ENCODE data around the gene EPS8L2.

EPS8L2 gene

GRCh38 chr11:678297-678696, 27.7 kb upstream of the EPS8L2 start:
- H3K4me1 ChIP-seq (ENCODE audit: insufficient read depth, low read length, poor library complexity, severe bottlenecking) = no peaks in the 10 kb centered on the region
- peaks cover 38% of the 10 kb centered on the region; the same call in 1 of the 2 replicates for H3K36me3 ChIP-seq (ENCODE audit: insufficient read depth, low read length)

GRCh38 chr11:679271-680207, 26.5 kb upstream of the EPS8L2 start:
- no peaks in the 10 kb centered on the region for H3F3A ChIP-seq (ENCODE audit: low read depth)
- peaks cover 38% of the 10 kb centered on the region; the same call in 1 of the 2 replicates for H3K36me3 ChIP-seq (ENCODE audit: insufficient read depth, low read length)
- no peak overlapping the region for H2AFZ ChIP-seq (ENCODE audit: low read length)
- no peak for TF ChIP-seq CTCF (conservative IDR thresholded peaks at IDR 0.05; ENCODE audit: low read length)
- H3K9me2 ChIP-seq (replicated peaks; ENCODE audit: low read depth, low read length) = no peaks in the 10 kb centered on the region
- no peaks in the 10 kb centered on the region for H3K9me3 ChIP-seq (ENCODE audit: insufficient read depth, low read depth, low read length)
- no peaks in the 10 kb centered on the region for H3K27me3 ChIP-seq (ENCODE audit: insufficient read depth, low read length, poor library complexity, severe bottlenecking)
- H3K4me1 ChIP-seq (ENCODE audit: insufficient read depth, low read length, poor library complexity, severe bottlenecking) = no peaks in the 10 kb centered on the region
- H4K20me1 ChIP-seq (ENCODE audit: insufficient read depth, low read length, poor library complexity, severe bottlenecking) = peaks cover 3% of the 10 kb centered on the region
- H3K4me2 ChIP-seq (ENCODE audit: low read depth, low read length, poor library complexity, severe bottlenecking) = no peak overlapping the region
- no peaks in the 10 kb centered on the region for H3K79me2 ChIP-seq (ENCODE audit: insufficient read depth, low read length)
- H3K9ac ChIP-seq (ENCODE audit: low read depth, low read length, poor library complexity, severe bottlenecking) = no peak overlapping the region
- H3K4me3 ChIP-seq (ENCODE audit: low read length, poor library complexity, severe bottlenecking) = no peak overlapping the region

More at GRCh38 chr11:678297-678696, 27.7 kb upstream of the EPS8L2 start:
- no peak overlapping the region for H2AFZ ChIP-seq (ENCODE audit: low read length)
- H3K9me2 ChIP-seq (replicated peaks; ENCODE audit: low read depth, low read length) = no peaks in the 10 kb centered on the region
- H3F3A ChIP-seq (ENCODE audit: low read depth) = no peaks in the 10 kb centered on the region
- no peak overlapping the region for H3K9ac ChIP-seq (ENCODE audit: low read depth, low read length, poor library complexity, severe bottlenecking)
- H3K79me2 ChIP-seq (ENCODE audit: insufficient read depth, low read length) = no peaks in the 10 kb centered on the region
- peaks cover 3% of the 10 kb centered on the region for H4K20me1 ChIP-seq (ENCODE audit: insufficient read depth, low read length, poor library complexity, severe bottlenecking)
- TF ChIP-seq CTCF (conservative IDR thresholded peaks at IDR 0.05; ENCODE audit: low read length) (no peak), EZH2phosphoT487 (IDR thresholded peaks at IDR 0.05; ENCODE audit: borderline replicate concordance) (no peak)
- H3K27me3 ChIP-seq (ENCODE audit: insufficient read depth, low read length, poor library complexity, severe bottlenecking) = no peaks in the 10 kb centered on the region
- H3K4me3 ChIP-seq (ENCODE audit: low read length, poor library complexity, severe bottlenecking) = no peak overlapping the region
- H3K4me2 ChIP-seq (ENCODE audit: low read depth, low read length, poor library complexity, severe bottlenecking) = no peak overlapping the region
- no peaks in the 10 kb centered on the region for H3K9me3 ChIP-seq (ENCODE audit: insufficient read depth, low read depth, low read length)

DNA sequence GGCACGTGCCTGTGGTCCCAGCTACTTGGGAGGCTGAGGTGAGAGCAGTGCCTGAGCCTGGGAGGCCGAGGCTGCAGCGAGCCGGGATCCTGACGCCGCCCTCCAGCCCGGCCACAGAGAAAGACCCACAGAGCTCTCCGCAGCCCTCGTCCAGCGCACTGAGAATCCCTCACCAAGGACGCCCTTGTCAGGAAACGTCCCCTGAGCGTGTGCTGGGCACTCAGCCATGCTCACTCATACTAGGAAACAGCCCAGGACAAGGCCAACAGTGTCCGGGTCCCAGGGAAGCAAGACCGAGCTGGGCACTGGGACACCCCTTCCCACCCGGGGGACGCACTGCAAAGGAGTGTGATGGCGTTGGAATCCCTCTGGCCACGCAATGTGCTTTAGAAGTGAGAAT, 25.6 kb upstream of the EPS8L2 start:
- Histone ChIP-seq H3K4me2 (ENCODE audit: low read depth, low read length, poor library complexity, severe bottlenecking) (no peak overlapping the region), H3K9ac (ENCODE audit: low read depth, low read length, poor library complexity, severe bottlenecking) (no peak overlapping the region), H3K36me3 (ENCODE audit: insufficient read depth, low read length) (peaks cover 39% of the 10 kb centered on the region; the same call in 1 of the 2 replicates), H3K79me2 (ENCODE audit: insufficient read depth, low read length) (no peaks in the 10 kb centered on the region), H4K20me1 (ENCODE audit: insufficient read depth, low read length, poor library complexity, severe bottlenecking) (peaks cover 3% of the 10 kb centered on the region), H3K9me3 (ENCODE audit: insufficient read depth, low read depth, low read length) (no peaks in the 10 kb centered on the region), H2AFZ (ENCODE audit: low read length) (no peak overlapping the region), H3K4me3 (ENCODE audit: low read length, poor library complexity, severe bottlenecking) (no peak overlapping the region), H3K9me2 (replicated peaks; ENCODE audit: low read depth, low read length) (no peaks in the 10 kb centered on the region), H3K27me3 (ENCODE audit: insufficient read depth, low read length, poor library complexity, severe bottlenecking) (no peaks in the 10 kb centered on the region), H3K4me1 (ENCODE audit: insufficient read depth, low read length, poor library complexity, severe bottlenecking) (no peaks in the 10 kb centered on the region), H3F3A (ENCODE audit: low read depth) (no peaks in the 10 kb centered on the region)
- TF ChIP-seq CTCF (conservative IDR thresholded peaks at IDR 0.05; ENCODE audit: low read length) = no peak
- no peak for TF ChIP-seq EZH2phosphoT487 (IDR thresholded peaks at IDR 0.05; ENCODE audit: borderline replicate concordance)
